ENCODE results near the gene HOXC10. TPM values are rescaled to one million over a fixed set of nuclear protein-coding genes. Genes with fewer than 3 reads are reported as not detected.

HOXC10 gene
- total RNA-seq, 1 experiment from 2014 or later = 3.8 TPM

DNA sequence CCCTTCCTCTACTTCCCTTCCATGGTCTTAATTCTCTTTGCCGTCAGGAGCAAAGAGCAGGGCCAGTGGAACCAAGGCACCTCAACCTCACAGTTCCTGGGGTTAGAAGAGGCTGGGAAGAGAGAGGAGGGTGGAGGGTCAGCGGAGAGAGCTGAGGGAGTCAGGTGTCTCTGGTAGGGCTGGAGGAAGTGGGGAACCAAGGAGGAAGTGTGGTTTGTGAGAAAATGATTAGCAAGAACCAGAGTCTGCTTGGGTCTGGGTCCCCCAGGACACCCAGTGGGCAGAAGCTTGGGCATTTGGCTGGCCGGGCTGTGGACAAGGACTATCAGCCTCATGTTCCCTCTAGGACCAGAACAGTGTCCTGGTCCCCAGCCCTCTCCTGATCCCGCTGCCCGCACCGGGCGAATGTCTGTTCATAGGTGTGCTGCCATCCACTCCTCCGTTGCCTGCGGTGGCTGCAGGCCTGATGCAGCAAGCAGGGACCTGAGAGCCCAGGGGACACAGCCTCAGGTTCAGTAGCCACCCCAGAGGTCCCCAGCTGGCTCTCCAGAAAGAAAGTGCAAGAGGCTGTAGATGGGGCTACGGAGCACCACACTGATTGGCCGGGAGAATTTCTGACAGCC is 27.9 kb upstream of the HOXC10 start:
- no peak for ATAC-seq
- Histone ChIP-seq H3K27me3 (ENCODE audit: insufficient read depth, low read length) (no peaks in the 10 kb centered on the region), H3K27ac (ENCODE audit: low read depth, low read length) (no peak overlapping the region), H3K4me3 (replicated peaks in 1 of 2; ENCODE audit: low read depth in 1 of 2, low read length in 2 of 2) (no peak overlapping the region), H3K4me2 (ENCODE audit: low read length) (no peak overlapping the region), H4K20me1 (ENCODE audit: insufficient read depth) (no peaks in the 10 kb centered on the region), H3K4me1 (ENCODE audit: control insufficient read depth in 1 of 2, insufficient read depth in 2 of 2, low read length in 2 of 2) (peaks cover 12 to 15% of the 10 kb centered on the region in 2 experiments), H3K9me2 (ENCODE audit: insufficient read depth) (no peaks in the 10 kb centered on the region), H2AFZ (ENCODE audit: low read depth, low read length, poor library complexity, severe bottlenecking) (no peak overlapping the region), H3K36me3 (ENCODE audit: control insufficient read depth in 1 of 2, insufficient read depth in 2 of 2, low read length in 2 of 2) (no peaks in the 10 kb centered on the region), H3K9ac (ENCODE audit: low read length) (no peak overlapping the region), H3K9me3 (ENCODE audit: control insufficient read depth in 1 of 2, insufficient read depth in 1 of 2, low read depth in 1 of 2, low read length in 2 of 2) (no peaks in the 10 kb centered on the region), H3K79me2 (ENCODE audit: insufficient read depth, low read length) (no peaks in the 10 kb centered on the region)
- TF ChIP-seq ZNF274 (IDR thresholded peaks at IDR 0.05; ENCODE audit: low read depth, low read length) (no peak), EZH2phosphoT487 (IDR thresholded peaks at IDR 0.05; ENCODE audit: borderline replicate concordance) (no peak), REST (IDR thresholded peaks at IDR 0.05; ENCODE audit: low read depth) (no peak), SIN3A (IDR thresholded peaks at IDR 0.05; ENCODE audit: low read depth) (no peak)
- ChIA-PET RAD21 (ENCODE audit: low non-redundant PET in 1 of 2, low total read pairs in 2 of 2, uncharacterized antibody in 2 of 2, unreplicated experiment in 2 of 2) (no interaction called here), POLR2A (no interaction called here), CTCF (no interaction called here)
- no peak for DNase-seq (ENCODE audit: low read depth, low spot score)
- intact Hi-C loops (cut with micrococcal nuclease) = no loop called here
- no TSS peak for BruUV-seq (replicated peaks)

DNA sequence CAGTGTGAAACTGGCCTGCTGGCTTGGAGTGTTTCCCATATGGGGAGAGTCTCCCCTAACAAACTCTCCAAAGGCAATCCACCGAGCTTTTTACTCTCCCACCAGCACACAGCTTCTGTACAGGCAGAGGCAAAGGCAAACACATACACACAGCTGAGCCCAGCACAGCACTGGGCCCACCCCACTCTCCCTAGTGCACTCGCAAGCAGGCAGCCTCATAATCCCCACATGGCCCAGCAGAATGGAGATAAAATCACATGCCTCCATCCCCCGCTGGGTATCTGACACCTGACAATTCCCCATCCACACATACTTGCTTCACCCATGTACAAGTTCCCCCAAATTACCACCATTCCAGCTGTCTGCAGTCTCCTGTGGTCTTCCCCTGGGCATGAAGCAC is 26.8 kb upstream of the HOXC10 start:
- H3K27ac ChIP-seq (ENCODE audit: low read depth, low read length) = no peak overlapping the region
- H3K27me3 ChIP-seq (ENCODE audit: insufficient read depth, low read length) = no peaks in the 10 kb centered on the region
- TF ChIP-seq MAX (IDR thresholded peaks at IDR 0.05) (no peak), POLR2A (IDR thresholded peaks at IDR 0.05; ENCODE audit: borderline replicate concordance, extremely low read depth, insufficient read depth, insufficient read length) (no peak), CEBPB (IDR thresholded peaks at IDR 0.05; ENCODE audit: low read depth) (no peak), SRF (IDR thresholded peaks at IDR 0.05; ENCODE audit: low read depth) (no peak), ZNF274 (IDR thresholded peaks at IDR 0.05; ENCODE audit: low read depth, low read length) (no peak), REST (IDR thresholded peaks at IDR 0.05; ENCODE audit: low read depth) (no peak), RAD21 (IDR thresholded peaks at IDR 0.05; ENCODE audit: low read depth) (no peak), TCF7L2 (IDR thresholded peaks at IDR 0.05; ENCODE audit: borderline replicate concordance, extremely low read depth, insufficient read depth, insufficient read length) (no peak), JUND (IDR thresholded peaks at IDR 0.05) (no peak), ELF1 (IDR thresholded peaks at IDR 0.05; ENCODE audit: borderline replicate concordance, low read depth) (no peak)
- TF ChIP-seq, protein P1, sequence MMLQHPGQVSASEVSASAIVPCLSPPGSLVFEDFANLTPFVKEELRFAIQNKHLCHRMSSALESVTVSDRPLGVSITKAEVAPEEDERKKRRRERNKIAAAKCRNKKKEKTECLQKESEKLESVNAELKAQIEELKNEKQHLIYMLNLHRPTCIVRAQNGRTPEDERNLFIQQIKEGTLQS (IDR thresholded peaks at IDR 0.05) = no peak

More for the DNA sequence above, 26.8 kb upstream of the HOXC10 start:
- H3K9me3 ChIP-seq (ENCODE audit: control insufficient read depth in 1 of 2, insufficient read depth in 1 of 2, low read depth in 1 of 2, low read length in 2 of 2) = no peaks in the 10 kb centered on the region
- no peaks in the 10 kb centered on the region for H3K36me3 ChIP-seq (ENCODE audit: control insufficient read depth in 1 of 2, insufficient read depth in 2 of 2, low read length in 2 of 2)
- peaks cover 6% of the 10 kb centered on the region in 2 experiments for H3K4me1 ChIP-seq (ENCODE audit: control insufficient read depth in 1 of 2, insufficient read depth in 2 of 2, low read length in 2 of 2)
- ChIA-PET POLR2A (interaction anchor here (0.6 kb wide), 1 partner anchor 286 kb away, joined by 3 read pairs; no protein-coding TSS in a partner anchor), CTCF (interaction anchor here (1.3 kb wide), 1 partner anchor 243 kb away, joined by 3 read pairs; no protein-coding TSS in a partner anchor), RAD21 (ENCODE audit: low non-redundant PET in 1 of 2, low total read pairs in 2 of 2, uncharacterized antibody in 2 of 2, unreplicated experiment in 2 of 2) (no interaction called here)
- no peaks in the 10 kb centered on the region for H4K20me1 ChIP-seq (ENCODE audit: insufficient read depth)
- intact Hi-C loops (cut with micrococcal nuclease) = no loop called here
- no peak overlapping the region for H3K4me3 ChIP-seq (replicated peaks in 1 of 2; ENCODE audit: low read depth in 1 of 2, low read length in 2 of 2)
- ATAC-seq = no peak
- no peak overlapping the region for H3K4me2 ChIP-seq (ENCODE audit: low read length)
- H3K9ac ChIP-seq (ENCODE audit: low read length) = no peak overlapping the region
- DNase-seq (ENCODE audit: low read depth, low spot score) = no peak
- H3K9me2 ChIP-seq (ENCODE audit: insufficient read depth) = no peaks in the 10 kb centered on the region
- no peak overlapping the region for H2AFZ ChIP-seq (ENCODE audit: low read depth, low read length, poor library complexity, severe bottlenecking)
- BruUV-seq (replicated peaks) = no TSS peak
- no peaks in the 10 kb centered on the region for H3K79me2 ChIP-seq (ENCODE audit: insufficient read depth, low read length)
